Measurements from ENCODE around the gene TLE7.
A peak's percentile ranks its signal among the peaks of the same experiment; 100 is the strongest.

TLE7 gene

GRCh38 chr16:71484006-71484893 is 42.4 kb upstream of the TLE7 start:
- DNase-seq = peak; percentile 83

GRCh38 chr16:71482569-71482968 is 40.7 kb upstream of the TLE7 start:
- no peak for TF ChIP-seq EZH2 (IDR thresholded peaks at IDR 0.05; ENCODE audit: borderline replicate concordance, low read depth, low read length, severe bottlenecking)
- no peak for TF ChIP-seq CTCF (IDR thresholded peaks at IDR 0.05; ENCODE audit: borderline replicate concordance, extremely low read depth, low read length, poor library complexity, severe bottlenecking)
- H3K4me1 ChIP-seq (ENCODE audit: insufficient read depth, low read length) = peaks cover 15% of the 10 kb centered on the region
- H3K79me2 ChIP-seq (ENCODE audit: insufficient read depth, low read length) = no peaks in the 10 kb centered on the region
- H3K27ac ChIP-seq (ENCODE audit: low read length) = no peak overlapping the region
- no peak for DNase-seq
- H2AFZ ChIP-seq (ENCODE audit: low read depth, low read length) = no peak overlapping the region
- H3K9me3 ChIP-seq (ENCODE audit: insufficient read depth, low read length, severe bottlenecking) = no peaks in the 10 kb centered on the region
- H3K4me3 ChIP-seq (ENCODE audit: low read depth in 1 of 2, low read length in 2 of 2) = no peak overlapping the region
- no peak for ATAC-seq (ENCODE audit: insufficient read depth, low read depth)
- H3K27me3 ChIP-seq (ENCODE audit: insufficient read depth, low read length, poor library complexity) = no peaks in the 10 kb centered on the region
- H4K20me1 ChIP-seq (ENCODE audit: insufficient read depth, low read length) = no peaks in the 10 kb centered on the region
- H3K9ac ChIP-seq (ENCODE audit: low read depth, low read length) = no peak overlapping the region
- no peaks in the 10 kb centered on the region for H3K36me3 ChIP-seq (ENCODE audit: insufficient read depth, low read length)
- no peak overlapping the region for H3K4me2 ChIP-seq (ENCODE audit: insufficient read depth, low read length)

More at GRCh38 chr16:71484006-71484893, 42.4 kb upstream of the TLE7 start:
- Histone ChIP-seq H3K9me3 (ENCODE audit: insufficient read depth, low read length, severe bottlenecking) (no peaks in the 10 kb centered on the region), H4K20me1 (ENCODE audit: insufficient read depth, low read length) (no peaks in the 10 kb centered on the region), H3K79me2 (ENCODE audit: insufficient read depth, low read length) (no peaks in the 10 kb centered on the region), H3K9ac (ENCODE audit: low read depth, low read length) (peak overlapping the region; percentile 64), H3K27me3 (ENCODE audit: insufficient read depth, low read length, poor library complexity) (no peaks in the 10 kb centered on the region), H3K4me3 (ENCODE audit: low read depth in 1 of 2, low read length in 2 of 2) (peak overlapping the region; percentile 68 to 71), H3K4me1 (ENCODE audit: insufficient read depth, low read length) (peaks cover 15% of the 10 kb centered on the region), H3K36me3 (ENCODE audit: insufficient read depth, low read length) (no peaks in the 10 kb centered on the region), H3K4me2 (ENCODE audit: insufficient read depth, low read length) (peak overlapping the region; percentile 95), H3K27ac (ENCODE audit: low read length) (peak overlapping the region; percentile 65), H2AFZ (ENCODE audit: low read depth, low read length) (peak overlapping the region; percentile 93)
- peak; percentile 92 for ATAC-seq (ENCODE audit: insufficient read depth, low read depth)
- TF ChIP-seq CTCF (IDR thresholded peaks at IDR 0.05; ENCODE audit: borderline replicate concordance, extremely low read depth, low read length, poor library complexity, severe bottlenecking) (no peak), EZH2 (IDR thresholded peaks at IDR 0.05; ENCODE audit: borderline replicate concordance, low read depth, low read length, severe bottlenecking) (no peak)

- TF ChIP-seq EZH2 (IDR thresholded peaks at IDR 0.05; ENCODE audit: borderline replicate concordance, low read depth, low read length, severe bottlenecking) (no peak), CTCF (IDR thresholded peaks at IDR 0.05; ENCODE audit: borderline replicate concordance, extremely low read depth, low read length, poor library complexity, severe bottlenecking) (no peak)
- Histone ChIP-seq H3K9me3 (ENCODE audit: insufficient read depth, low read length, severe bottlenecking) (no peaks in the 10 kb centered on the region), H3K27me3 (ENCODE audit: insufficient read depth, low read length, poor library complexity) (no peaks in the 10 kb centered on the region), H3K9ac (ENCODE audit: low read depth, low read length) (no peak overlapping the region), H4K20me1 (ENCODE audit: insufficient read depth, low read length) (no peaks in the 10 kb centered on the region), H3K4me2 (ENCODE audit: insufficient read depth, low read length) (no peak overlapping the region), H3K79me2 (ENCODE audit: insufficient read depth, low read length) (no peaks in the 10 kb centered on the region), H3K27ac (ENCODE audit: low read length) (no peak overlapping the region), H3K36me3 (ENCODE audit: insufficient read depth, low read length) (no peaks in the 10 kb centered on the region), H2AFZ (ENCODE audit: low read depth, low read length) (no peak overlapping the region), H3K4me1 (ENCODE audit: insufficient read depth, low read length) (peaks cover 15% of the 10 kb centered on the region), H3K4me3 (ENCODE audit: low read depth in 1 of 2, low read length in 2 of 2) (no peak overlapping the region)
- DNase-seq (no peak), ATAC-seq (ENCODE audit: insufficient read depth, low read depth) (no peak)
Measured at GRCh38 chr16:71480956-71481355, 39.1 kb upstream of the TLE7 start.
